Measurements from ENCODE around the gene PKNOX2. TPM values are rescaled to one million over a fixed set of nuclear protein-coding genes. Genes with fewer than 3 reads are reported as not detected.
A peak's percentile ranks its signal among the peaks of the same experiment; 100 is the strongest.

PKNOX2 gene
- total RNA-seq, 1 donor from 2014 or later: 20.2 TPM

GRCh38 chr11:125171974-125172373, 7.4 kb downstream of the PKNOX2 start:
- DNase-seq (ENCODE audit: low read depth): no peak

DNA sequence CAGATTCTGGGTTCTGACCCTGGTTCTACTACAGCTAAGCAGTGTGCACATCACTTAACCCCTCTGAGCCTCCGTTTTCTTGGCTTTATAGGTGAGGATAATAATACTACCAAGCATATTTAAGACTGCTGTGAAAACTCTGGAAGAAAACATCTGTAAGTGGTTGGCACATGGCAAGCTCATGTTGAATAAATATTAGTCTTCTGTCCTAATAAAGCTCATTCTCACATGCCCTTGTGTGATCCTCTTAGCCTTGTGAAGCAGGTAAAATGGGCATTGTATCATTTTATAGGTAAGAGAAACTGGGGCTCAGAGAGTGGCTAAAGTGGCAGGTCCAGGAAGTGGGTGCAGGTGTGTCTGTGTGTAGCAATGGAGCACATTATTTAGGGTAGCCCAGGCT, 8.5 kb downstream of the PKNOX2 start:
- no peak for DNase-seq (ENCODE audit: low read depth)

- DNase-seq (ENCODE audit: low read depth): no peak
Observed at GRCh38 chr11:125173556-125173955, 9.0 kb downstream of the PKNOX2 start.

DNA sequence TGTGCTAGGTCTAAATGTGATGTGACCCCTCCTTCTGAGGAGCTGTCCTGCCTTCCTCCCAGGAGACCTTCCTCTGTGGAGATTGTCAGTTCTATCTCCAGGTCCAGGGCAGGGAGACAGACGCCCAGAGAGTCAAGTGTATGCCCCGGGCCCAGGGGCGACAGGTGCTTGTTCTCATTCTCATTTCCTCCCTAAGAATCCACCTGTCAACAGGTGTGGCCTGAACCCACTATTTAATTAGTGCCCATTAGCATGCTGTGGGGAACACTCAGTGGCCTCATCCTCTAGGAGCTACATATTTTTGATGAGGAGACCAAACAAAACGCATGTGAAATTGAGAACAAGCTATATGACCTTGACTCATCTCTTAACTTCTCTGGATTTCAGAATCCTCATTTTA, 9.5 kb downstream of the PKNOX2 start:
- no peak for DNase-seq (ENCODE audit: low read depth)

- DNase-seq (ENCODE audit: low read depth): no peak
Observed at GRCh38 chr11:125174686-125175085, 10.1 kb downstream of the PKNOX2 start.

GRCh38 chr11:125175166-125175565, 10.6 kb downstream of the PKNOX2 start:
- no peak for DNase-seq (ENCODE audit: low read depth)

DNA sequence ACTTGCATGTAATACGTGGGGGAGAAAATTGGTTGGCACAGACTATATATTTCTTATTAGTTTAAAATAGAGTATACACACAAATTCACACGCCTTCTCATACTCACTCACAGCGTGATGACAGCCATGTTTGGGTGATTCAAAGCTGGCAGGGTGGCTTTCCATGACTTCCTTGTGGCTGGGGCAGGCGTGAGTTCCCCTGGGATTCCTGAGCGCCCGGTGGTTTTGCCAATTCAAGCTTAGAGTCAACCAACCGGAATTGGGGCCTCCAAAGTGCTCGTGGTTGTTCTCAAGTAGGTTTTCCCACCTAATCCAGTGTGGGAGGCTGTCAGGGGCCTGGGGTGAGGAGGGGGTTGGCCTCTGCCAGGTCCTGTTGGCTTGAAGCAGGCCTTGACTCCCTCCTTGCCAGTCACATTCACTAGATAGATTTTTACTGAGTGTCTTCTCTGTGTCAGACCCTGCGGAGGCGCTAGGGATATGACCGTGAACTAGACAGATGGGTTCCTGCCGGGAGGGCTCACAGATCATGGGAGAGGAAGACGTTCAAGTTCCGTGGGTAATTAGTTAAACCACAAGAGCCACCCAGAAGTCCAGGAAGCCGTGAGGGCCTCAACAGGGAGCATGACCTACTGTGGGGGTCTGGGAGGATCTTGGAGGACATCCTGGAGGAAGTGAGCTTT, 11.5 kb downstream of the PKNOX2 start:
- DNase-seq (ENCODE audit: low read depth): peak; percentile 26

GRCh38 chr11:125176866-125177265, 12.3 kb downstream of the PKNOX2 start:
- no peak for DNase-seq (ENCODE audit: low read depth)

DNA sequence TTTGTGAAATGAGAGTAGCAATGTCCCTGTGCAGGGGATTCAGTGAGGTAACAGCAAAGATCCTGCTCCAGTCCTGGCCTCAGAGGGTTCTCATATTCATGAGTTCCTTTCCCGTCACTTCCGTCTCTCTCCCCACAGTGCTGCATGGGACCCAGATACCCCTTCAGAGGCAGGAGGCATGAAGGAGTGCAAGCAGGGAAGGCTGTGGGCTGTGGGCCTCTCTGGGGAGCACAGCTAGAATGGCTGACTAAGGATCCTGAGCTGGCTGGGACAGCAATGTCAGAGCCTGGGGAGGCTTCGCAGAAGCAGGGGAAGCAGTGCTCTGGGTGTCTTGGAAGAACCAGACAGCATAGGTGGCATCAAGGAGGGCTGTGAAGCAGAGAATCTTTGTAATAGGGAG, 13.0 kb downstream of the PKNOX2 start:
- no peak for DNase-seq (ENCODE audit: low read depth)

GRCh38 chr11:125179346-125179745, 14.8 kb downstream of the PKNOX2 start:
- no peak for DNase-seq (ENCODE audit: low read depth)

DNA sequence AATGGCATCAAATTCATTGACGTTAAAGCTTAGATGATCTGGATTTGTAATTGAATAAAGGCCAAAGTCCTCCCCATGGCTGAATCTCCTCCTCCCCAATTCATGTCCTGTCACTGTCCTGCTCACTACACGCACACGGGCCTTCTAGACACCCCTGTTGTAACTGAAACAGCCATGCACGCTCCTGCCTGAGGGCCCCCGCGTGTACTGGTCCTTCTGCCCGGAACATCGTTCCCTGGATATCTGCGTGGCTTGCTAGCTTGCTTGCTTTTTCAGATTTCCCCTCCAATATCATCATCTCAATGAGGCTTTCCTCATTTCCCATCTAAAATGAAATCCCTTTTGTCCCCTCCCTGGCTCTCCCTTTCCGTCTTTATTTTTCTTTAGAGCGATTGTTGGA, 15.3 kb downstream of the PKNOX2 start:
- no peak for DNase-seq (ENCODE audit: low read depth)

DNA sequence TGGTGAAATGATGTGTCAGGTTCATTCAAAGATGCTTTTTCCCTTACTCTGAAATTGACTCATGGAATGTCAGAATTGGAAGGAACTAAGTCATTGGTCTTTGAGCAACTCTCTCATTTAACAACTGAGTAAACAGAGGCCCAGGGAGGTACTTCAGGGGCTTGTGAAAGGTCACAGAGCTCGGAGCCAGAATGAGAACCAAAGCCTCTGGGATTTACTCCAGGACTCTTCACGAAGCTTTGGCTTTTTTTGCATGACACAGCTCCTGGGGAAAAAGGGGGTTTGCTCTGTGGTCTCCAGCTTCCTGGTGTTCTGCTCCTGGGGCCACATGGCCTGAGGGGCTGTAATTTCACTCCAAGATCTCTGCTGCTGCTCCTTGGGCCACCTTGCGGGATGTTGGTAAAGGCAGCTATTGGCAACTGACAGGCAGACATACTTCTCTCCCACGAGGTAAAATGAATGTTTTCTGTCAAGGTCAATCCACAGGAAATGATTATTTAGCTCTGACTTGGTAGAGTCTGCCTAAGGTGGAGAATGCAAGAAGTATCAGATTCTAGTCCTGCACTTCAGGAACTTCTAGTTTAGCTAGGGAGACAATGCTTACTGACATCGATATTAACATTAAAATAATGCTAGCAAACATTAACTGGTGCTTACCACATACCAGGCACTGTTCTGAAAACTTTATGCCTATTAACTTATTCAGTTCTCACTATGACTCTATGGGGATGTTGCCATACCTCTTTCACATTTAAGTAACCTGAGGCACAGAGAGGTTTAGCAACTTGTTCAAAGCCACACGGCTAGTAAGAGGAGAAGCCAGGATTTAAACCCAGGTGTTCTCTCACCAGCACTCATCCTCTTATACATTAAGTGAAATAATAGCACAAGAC, 16.1 kb downstream of the PKNOX2 start:
- no peak for DNase-seq (ENCODE audit: low read depth)

DNA sequence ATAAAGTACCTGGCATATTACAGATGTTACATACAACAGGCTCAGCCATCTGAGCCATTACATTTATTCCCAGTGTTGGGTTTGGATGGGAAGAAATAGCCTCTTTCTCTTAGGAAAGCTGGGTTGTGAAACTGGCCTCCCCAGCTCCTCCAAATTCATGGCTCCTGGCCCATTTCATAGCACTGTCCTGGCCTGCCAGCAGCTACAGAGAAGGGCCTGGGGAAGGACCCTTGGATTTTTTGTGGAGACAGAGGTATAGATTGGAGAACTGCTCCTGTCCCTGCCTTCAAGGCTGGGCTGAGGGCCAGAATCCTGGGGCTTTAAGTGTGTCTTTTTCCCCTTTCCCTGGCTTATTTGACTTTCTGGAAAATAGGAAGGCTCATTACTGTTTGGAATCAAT, 18.0 kb downstream of the PKNOX2 start:
- no peak for DNase-seq (ENCODE audit: low read depth)

GRCh38 chr11:125183641-125184040, 19.1 kb downstream of the PKNOX2 start:
- no peak for DNase-seq (ENCODE audit: low read depth)

DNA sequence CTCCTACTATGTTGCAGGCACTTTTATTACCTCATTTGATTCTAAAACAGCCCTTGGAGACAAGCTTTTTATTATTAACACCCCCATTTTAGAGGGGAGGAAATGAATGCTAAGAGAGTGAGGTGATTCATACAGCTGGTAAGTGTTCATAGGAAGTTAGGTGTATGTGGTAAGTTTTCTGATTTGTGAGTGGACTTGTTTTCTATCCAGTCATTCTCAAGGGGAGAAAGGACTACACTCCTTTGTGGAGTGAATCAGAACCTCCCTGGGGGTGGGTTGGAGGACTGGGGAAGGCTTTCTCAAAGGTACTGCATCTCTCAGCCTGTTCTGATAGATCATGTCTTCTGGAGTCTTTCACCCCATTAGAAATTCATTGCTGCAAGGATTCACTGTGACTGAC, 23.5 kb downstream of the PKNOX2 start:
- DNase-seq (ENCODE audit: low read depth): no peak

DNA sequence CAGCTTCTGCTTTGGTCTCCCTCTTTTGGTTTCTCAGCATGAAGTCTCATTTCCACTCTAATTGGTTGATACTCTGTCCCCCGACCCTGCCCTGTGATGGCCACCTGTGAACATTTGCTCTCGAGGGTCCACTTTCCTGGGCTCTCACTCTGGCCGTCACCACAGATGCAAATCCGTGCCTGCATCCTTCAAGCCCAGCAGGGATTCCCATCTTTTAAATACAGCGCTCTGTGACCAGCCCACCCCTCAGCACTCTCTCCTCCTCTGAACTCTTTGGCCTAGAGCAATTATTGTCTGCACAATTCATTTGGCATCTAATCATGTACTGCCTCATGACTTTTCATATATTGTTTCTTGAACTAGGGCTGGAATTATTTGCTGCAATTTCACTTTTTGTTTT, 26.0 kb downstream of the PKNOX2 start:
- DNase-seq (ENCODE audit: low read depth): no peak

GRCh38 chr11:125192183-125192582, 27.6 kb downstream of the PKNOX2 start:
- no peak for DNase-seq (ENCODE audit: low read depth)

DNA sequence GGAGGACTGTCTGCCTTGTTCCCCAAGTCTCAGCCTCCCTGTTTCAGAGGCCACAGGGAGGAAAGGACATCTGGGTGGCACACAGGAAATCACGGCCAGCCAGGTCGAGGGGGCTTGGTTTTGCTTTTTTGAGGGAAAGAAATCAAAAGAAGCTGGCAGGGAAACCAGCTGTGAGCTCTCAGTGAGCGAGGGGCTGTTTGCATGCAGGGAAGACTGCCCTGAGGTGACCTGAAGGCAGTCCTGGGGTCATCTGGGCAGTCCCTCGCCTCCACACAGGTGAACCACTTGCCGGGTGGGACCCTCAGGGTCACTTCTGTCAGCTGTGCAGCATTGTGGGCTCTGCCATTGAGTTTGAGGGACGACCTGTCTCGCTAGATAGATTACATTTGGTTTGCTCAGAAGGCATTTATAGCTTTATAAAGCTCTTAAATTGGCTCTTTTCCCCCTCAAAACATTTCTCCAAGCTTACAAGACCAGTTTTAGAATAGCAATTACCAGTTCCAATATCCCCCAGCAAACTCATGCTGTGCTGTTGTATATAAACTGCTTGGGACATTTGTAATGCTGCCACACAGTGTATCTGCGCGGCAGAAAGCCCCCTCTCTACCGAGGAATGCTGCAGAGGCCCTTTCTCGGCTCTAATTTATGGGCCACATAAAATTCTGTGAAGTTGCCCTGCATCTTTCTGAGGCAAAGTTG, 28.3 kb downstream of the PKNOX2 start:
- no peak for DNase-seq (ENCODE audit: low read depth)

DNA sequence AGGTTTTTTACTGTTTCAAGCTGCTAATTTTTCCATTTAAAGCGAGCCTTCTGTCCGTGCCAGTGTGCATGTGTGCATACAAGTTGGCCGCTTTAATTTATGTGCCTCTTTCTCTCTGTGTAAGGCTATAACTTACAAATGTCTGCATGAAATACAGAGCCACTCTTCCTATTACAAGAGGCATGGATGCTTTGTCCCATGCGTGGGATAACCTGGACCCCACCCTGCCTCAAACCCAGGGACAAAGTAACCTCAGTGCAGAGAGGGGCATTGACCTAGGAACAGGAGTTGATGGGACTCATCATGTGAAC, 28.8 kb downstream of the PKNOX2 start:
- DNase-seq (ENCODE audit: low read depth): no peak

- no peak for DNase-seq (ENCODE audit: low read depth)
Observed at GRCh38 chr11:125193841-125194240, 29.3 kb downstream of the PKNOX2 start.

- DNase-seq (ENCODE audit: low read depth): no peak
Observed at GRCh38 chr11:125199915-125200314, 35.4 kb downstream of the PKNOX2 start.

- DNase-seq (ENCODE audit: low read depth): no peak
Observed at GRCh38 chr11:125200441-125200840, 35.9 kb downstream of the PKNOX2 start.

All from myocyte (in vitro differentiated cells).